CD4-positive, alpha-beta memory T cell (primary cell): ENCODE data around the gene KLK5. TPM values are rescaled to one million over a fixed set of nuclear protein-coding genes. Genes with fewer than 3 reads are reported as not detected.
A peak's percentile ranks its signal among the peaks of the same experiment; 100 is the strongest.

ENCODE experiments used
- CTCF ChIA-PET: fragments of 350-600 bp; sonication (Branson Sonifier 250); formaldehyde crosslinking; loops from one replicate; lab custom pipeline; 2021; ENCODE audit warnings: inconsistent platforms; ENCODE audit not compliant: partially characterized antibody; lab: Charles Lee
- POLR2A ChIA-PET: fragments of 350-600 bp; sonication (Branson Sonifier 250); formaldehyde crosslinking; loops from one replicate; lab custom pipeline; 2021; ENCODE audit not compliant: partially characterized antibody; lab: Charles Lee
- DNase-seq, 5 donors: peaks; one replicate each; pipeline versions ENCODE4 v3.0.0 to v3.0.0-alpha.2; 2020 to 2022; ENCODE audit warnings: mixed read lengths in 1 of 5
- H3K27ac ChIP-seq: one replicate; pipeline ENCODE4 v1.7.0; 2013; ENCODE audit warnings: low read depth, low read length
- H3K27me3 ChIP-seq: 2 replicates; pipeline ENCODE4 v1.7.0; 2013; ENCODE audit warnings: mild to moderate bottlenecking, low read length, moderate library complexity; ENCODE audit not compliant: insufficient read depth
- H3K36me3 ChIP-seq: 2 replicates; pipeline ENCODE4 v1.7.0; 2013; ENCODE audit warnings: mild to moderate bottlenecking, low read length, moderate library complexity; ENCODE audit not compliant: insufficient read depth
- H3K4me1 ChIP-seq: 2 replicates; pipeline ENCODE4 v1.7.0; 2013; ENCODE audit warnings: mild to moderate bottlenecking, low read length, moderate library complexity; ENCODE audit not compliant: insufficient read depth
- H3K4me3 ChIP-seq, 2 donors: one replicate each; pipeline ENCODE4 v1.7.0; 2013; ENCODE audit warnings: low read length in 2 of 2, mild to moderate bottlenecking in 1 of 2
- H3K9me3 ChIP-seq, 2 donors: one replicate each; pipeline ENCODE4 v1.7.0; 2013; ENCODE audit warnings: low read length in 2 of 2, control low read depth in 1 of 2; ENCODE audit not compliant: control insufficient read depth in 1 of 2
- H3K27ac Mint-ChIP-seq, 7 donors: one replicate each; pipeline ENCODE4 v1.8.0; 2020 to 2021; ENCODE audit warnings: mixed read lengths in 7 of 7, mild to moderate bottlenecking in 6 of 7, inconsistent platforms in 3 of 7, moderate library complexity in 3 of 7
- H3K27me3 Mint-ChIP-seq, 2 donors: one replicate each; pipeline ENCODE4 v1.8.0; 2020 to 2021; ENCODE audit warnings: mixed read lengths in 2 of 2
- H3K36me3 Mint-ChIP-seq, 2 donors: one replicate each; pipeline ENCODE4 v1.8.0; 2020 to 2021; ENCODE audit warnings: mixed read lengths in 2 of 2, inconsistent platforms in 1 of 2, mild to moderate bottlenecking in 1 of 2
- H3K4me1 Mint-ChIP-seq, 4 donors: one replicate each; pipeline ENCODE4 v1.8.0; 2020 to 2021; ENCODE audit warnings: mixed read lengths in 4 of 4, mild to moderate bottlenecking in 1 of 4
- H3K4me3 Mint-ChIP-seq, 8 donors: one replicate each; pipeline ENCODE4 v1.8.0; 2020 to 2021; ENCODE audit warnings: mixed read lengths in 8 of 8, mild to moderate bottlenecking in 7 of 8, moderate library complexity in 6 of 8, inconsistent platforms in 3 of 8
- H3K9me3 Mint-ChIP-seq, 8 donors: one replicate each; pipeline ENCODE4 v1.8.0; 2020 to 2021; ENCODE audit warnings: mixed read lengths in 8 of 8, mild to moderate bottlenecking in 5 of 8, inconsistent platforms in 3 of 8, moderate library complexity in 1 of 8
- intact Hi-C: fragments of 100-400 bp; cut with micrococcal nuclease; formaldehyde crosslinking; loops from one replicate; pipeline ENCODE4 v1.15.1; 2023
- polyA plus RNA-seq, 2 donors: library from polyadenylated mRNA; unstranded; fragments of 300-500 nt; fragmentation: Illumina TruSeq; gene quantifications; one replicate each; pipeline ENCODE4 v1.2.3, GENCODE V29; 2021
- total RNA-seq, 2 experiments: library from RNA; stranded (reverse); gene quantifications; one replicate each; pipeline ENCODE4 v1.2.3, GENCODE V29; 2021

Gene KLK5
- total and polyA plus RNA-seq, 4 experiments from 2014 or later, result not detected

DNA sequence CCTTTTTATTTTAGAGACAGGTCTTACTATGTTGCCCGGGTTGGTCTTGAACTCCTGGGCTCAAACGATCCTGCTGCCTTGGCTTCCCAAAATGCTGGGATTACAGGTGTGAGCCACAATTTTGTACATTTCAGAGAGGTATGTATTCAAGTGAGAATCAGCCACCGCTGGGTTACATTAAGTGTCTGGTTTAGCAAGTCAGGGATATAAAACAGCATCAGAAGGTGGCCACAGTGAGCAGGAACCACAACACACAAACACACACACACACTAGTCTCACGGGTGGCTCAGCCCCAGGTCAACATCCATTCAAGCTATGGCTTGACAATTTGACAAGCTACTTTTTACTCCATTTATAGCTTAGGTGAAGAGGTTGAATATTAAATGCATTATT lies 20.2 kb downstream of the KLK5 start:
- no peak overlapping the region for H3K27ac ChIP-seq
- no peak overlapping the region for H3K4me3 ChIP-seq
- no peak for DNase-seq
- H3K27ac Mint-ChIP-seq, result peak overlapping the region in 1 of 7 donors; percentile 60
- ChIA-PET POLR2A (no interaction called here), CTCF (interaction anchor here (0.5 kb wide), 1 partner anchor 9 kb away, joined by 3 read pairs; no protein-coding TSS in a partner anchor)
- no peaks in the 10 kb centered on the region for H3K36me3 ChIP-seq
- H3K27me3 ChIP-seq, result no peaks in the 10 kb centered on the region
- H3K4me3 Mint-ChIP-seq, result no peak overlapping the region
- peaks cover 22 to 26% of the 10 kb centered on the region in 2 donors for H3K27me3 Mint-ChIP-seq
- no peaks in the 10 kb centered on the region for H3K36me3 Mint-ChIP-seq
- H3K4me1 Mint-ChIP-seq, result peaks cover 0 to 4% (median 3%) of the 10 kb centered on the region in 4 donors
- intact Hi-C loops, result no loop called here
- H3K4me1 ChIP-seq, result no peaks in the 10 kb centered on the region
- no peaks in the 10 kb centered on the region for H3K9me3 ChIP-seq
- H3K9me3 Mint-ChIP-seq, result no peaks in the 10 kb centered on the region

- H3K27ac Mint-ChIP-seq, result no peak overlapping the region
- H3K9me3 Mint-ChIP-seq, result no peaks in the 10 kb centered on the region
- CTCF ChIA-PET, result no interaction called here
- no peak overlapping the region for H3K4me3 Mint-ChIP-seq
- peaks cover 0 to 4% (median 3%) of the 10 kb centered on the region in 4 donors for H3K4me1 Mint-ChIP-seq
- no peaks in the 10 kb centered on the region for H3K36me3 Mint-ChIP-seq
- peaks cover 24 to 27% of the 10 kb centered on the region in 2 donors for H3K27me3 Mint-ChIP-seq
- intact Hi-C loops, result no loop called here
- Histone ChIP-seq H3K27ac (no peak overlapping the region), H3K27me3 (no peaks in the 10 kb centered on the region), H3K9me3 (no peaks in the 10 kb centered on the region), H3K36me3 (no peaks in the 10 kb centered on the region), H3K4me3 (no peak overlapping the region), H3K4me1 (no peaks in the 10 kb centered on the region)
- POLR2A ChIA-PET, result no interaction called here
- DNase-seq, result no peak
These were observed 20.7 kb downstream of the KLK5 start for GRCh38 chr19:50932018-50932689.

- no peak for DNase-seq
- H3K4me3 ChIP-seq, result no peak overlapping the region
- no peaks in the 10 kb centered on the region for H3K4me1 ChIP-seq
- H3K36me3 ChIP-seq, result no peaks in the 10 kb centered on the region
- no peaks in the 10 kb centered on the region for H3K36me3 Mint-ChIP-seq
- ChIA-PET CTCF (interaction anchor here (0.6 to 1.1 kb wide), 2 partner anchors 7 to 9 kb away, joined by 3 to 5 read pairs; no protein-coding TSS in a partner anchor), POLR2A (no interaction called here)
- H3K27me3 ChIP-seq, result no peaks in the 10 kb centered on the region
- no peak overlapping the region for H3K27ac Mint-ChIP-seq
- peaks cover 0 to 4% (median 3%) of the 10 kb centered on the region in 4 donors for H3K4me1 Mint-ChIP-seq
- intact Hi-C loops, result no loop called here
- no peak overlapping the region for H3K27ac ChIP-seq
- no peaks in the 10 kb centered on the region for H3K9me3 ChIP-seq
- no peak overlapping the region for H3K4me3 Mint-ChIP-seq
- peaks cover 28 to 29% of the 10 kb centered on the region in 2 donors for H3K27me3 Mint-ChIP-seq
- no peaks in the 10 kb centered on the region for H3K9me3 Mint-ChIP-seq
These were observed 21.8 kb downstream of the KLK5 start for GRCh38 chr19:50931023-50931422.

DNA sequence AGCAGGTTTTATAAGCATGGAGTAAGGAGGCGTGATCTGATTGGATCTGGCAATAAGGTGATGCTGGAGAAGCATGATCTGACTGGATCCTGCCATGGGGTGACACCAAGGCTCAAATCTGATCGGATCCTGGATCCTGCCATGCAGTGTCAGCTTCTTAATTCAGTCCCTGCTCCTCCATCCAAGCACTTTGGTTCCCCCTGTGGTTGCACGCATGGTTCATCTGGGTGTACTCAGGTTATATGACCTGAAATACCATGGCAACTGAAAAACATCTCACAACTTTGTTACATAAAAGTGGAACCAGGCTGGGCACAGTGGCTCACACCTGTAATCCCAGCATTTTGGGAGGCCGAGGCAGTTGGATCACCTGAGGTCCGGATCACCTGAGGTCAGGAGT lies 24.0 kb downstream of the KLK5 start:
- no peak overlapping the region for H3K4me3 Mint-ChIP-seq
- intact Hi-C loops, result loop anchor here (10.0 kb wide), 1 partner anchor 166 kb away; no protein-coding TSS in a partner anchor
- H3K27me3 Mint-ChIP-seq, result peaks cover 28 to 31% of the 10 kb centered on the region in 2 donors
- H3K9me3 Mint-ChIP-seq, result no peaks in the 10 kb centered on the region
- POLR2A ChIA-PET, result no interaction called here
- Histone ChIP-seq H3K27ac (no peak overlapping the region), H3K27me3 (no peaks in the 10 kb centered on the region), H3K9me3 (no peaks in the 10 kb centered on the region), H3K36me3 (no peaks in the 10 kb centered on the region), H3K4me3 (no peak overlapping the region), H3K4me1 (no peaks in the 10 kb centered on the region)
- peaks cover 0 to 4% (median 3%) of the 10 kb centered on the region in 4 donors for H3K4me1 Mint-ChIP-seq
- DNase-seq, result no peak
- CTCF ChIA-PET, result no interaction called here
- H3K36me3 Mint-ChIP-seq, result no peaks in the 10 kb centered on the region
- no peak overlapping the region for H3K27ac Mint-ChIP-seq

DNA sequence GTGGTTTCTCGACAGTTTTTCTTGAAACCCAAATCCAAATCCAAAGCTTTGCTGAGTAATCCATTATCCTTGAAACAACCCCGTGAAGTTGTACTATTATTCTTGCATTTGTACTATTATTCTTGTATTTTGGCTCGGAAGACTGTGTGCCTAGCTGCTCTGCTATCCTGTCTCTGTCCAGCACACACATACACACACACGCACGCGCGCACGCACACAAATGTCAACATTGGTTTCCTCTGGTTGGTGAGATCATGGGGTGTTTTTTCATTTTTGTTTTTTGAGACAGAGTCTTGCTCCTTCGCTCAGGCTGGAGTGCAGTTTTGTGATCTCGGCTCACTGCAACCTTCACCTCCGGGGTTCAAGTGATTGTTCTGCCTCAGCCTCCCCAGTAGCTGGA lies 26.7 kb downstream of the KLK5 start:
- Mint-ChIP-seq H3K27me3 (peaks cover 31% of the 10 kb centered on the region in 2 donors), H3K4me3 (no peak overlapping the region), H3K4me1 (peaks cover 7 to 13% (median 9%) of the 10 kb centered on the region in 4 donors), H3K36me3 (no peaks in the 10 kb centered on the region), H3K9me3 (no peaks in the 10 kb centered on the region), H3K27ac (no peak overlapping the region)
- CTCF ChIA-PET, result interaction anchor here (0.8 to 4.9 kb wide), 3 partner anchors 9 to 21 kb away, joined by 3 to 23 read pairs (median 3); no protein-coding TSS in a partner anchor
- Histone ChIP-seq H3K9me3 (no peaks in the 10 kb centered on the region), H3K4me1 (peaks cover 5% of the 10 kb centered on the region), H3K4me3 (no peak overlapping the region), H3K27me3 (no peaks in the 10 kb centered on the region), H3K27ac (no peak overlapping the region), H3K36me3 (no peaks in the 10 kb centered on the region)
- POLR2A ChIA-PET, result no interaction called here
- intact Hi-C loops, result loop anchor here (10.0 kb wide), 1 partner anchor 169 kb away; no protein-coding TSS in a partner anchor
- DNase-seq, result no peak

GRCh38 chr19:50925734-50926133 lies 27.1 kb downstream of the KLK5 start:
- Mint-ChIP-seq H3K9me3 (no peaks in the 10 kb centered on the region), H3K4me1 (peaks cover 7 to 13% (median 9%) of the 10 kb centered on the region in 4 donors), H3K27ac (no peak overlapping the region), H3K36me3 (no peaks in the 10 kb centered on the region), H3K4me3 (no peak overlapping the region), H3K27me3 (peaks cover 28 to 33% of the 10 kb centered on the region in 2 donors)
- DNase-seq, result no peak
- intact Hi-C loops, result loop anchor here (10.0 kb wide), 1 partner anchor 169 kb away; no protein-coding TSS in a partner anchor
- CTCF ChIA-PET, result interaction anchor here (0.8 to 4.9 kb wide), 3 partner anchors 9 to 21 kb away, joined by 3 to 23 read pairs (median 3); no protein-coding TSS in a partner anchor
- H3K4me3 ChIP-seq, result no peak overlapping the region
- H3K9me3 ChIP-seq, result no peaks in the 10 kb centered on the region
- H3K36me3 ChIP-seq, result no peaks in the 10 kb centered on the region
- POLR2A ChIA-PET, result no interaction called here
- no peaks in the 10 kb centered on the region for H3K27me3 ChIP-seq
- no peak overlapping the region for H3K27ac ChIP-seq
- peaks cover 5% of the 10 kb centered on the region for H3K4me1 ChIP-seq

DNA sequence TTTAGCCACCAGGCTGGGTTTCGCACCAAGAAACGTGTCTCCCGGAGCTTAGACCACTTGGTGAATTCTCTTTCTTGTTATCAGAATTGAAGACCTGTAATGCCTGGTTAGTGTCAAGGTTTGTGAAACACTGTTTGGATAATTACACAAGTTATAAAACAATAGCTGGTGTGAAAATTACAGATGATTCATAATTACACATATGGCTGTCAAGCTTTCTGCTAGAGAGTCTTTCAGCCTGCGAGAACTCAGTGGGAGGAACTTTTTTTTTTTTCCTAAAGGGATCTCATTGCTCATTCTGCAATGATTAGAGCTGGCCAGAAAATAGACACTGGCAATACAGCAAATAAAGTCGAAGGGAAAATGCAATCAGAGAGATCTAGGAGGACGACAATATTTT lies 28.3 kb downstream of the KLK5 start:
- POLR2A ChIA-PET, result no interaction called here
- no peaks in the 10 kb centered on the region for H3K9me3 ChIP-seq
- CTCF ChIA-PET, result interaction anchor here (1.8 to 4.9 kb wide), 2 partner anchors 10 to 19 kb away, joined by 5 to 23 read pairs; no protein-coding TSS in a partner anchor

More for the DNA sequence above, 28.3 kb downstream of the KLK5 start:
- H3K4me1 ChIP-seq, result peaks cover 5% of the 10 kb centered on the region
- Mint-ChIP-seq H3K36me3 (no peaks in the 10 kb centered on the region), H3K9me3 (peaks cover 0 to 2% (median 0%) of the 10 kb centered on the region in 8 donors), H3K27ac (no peak overlapping the region), H3K4me3 (no peak overlapping the region), H3K4me1 (peaks cover 4 to 10% (median 7%) of the 10 kb centered on the region in 4 donors), H3K27me3 (peaks cover 29 to 34% of the 10 kb centered on the region in 2 donors)
- no peak overlapping the region for H3K27ac ChIP-seq
- DNase-seq, result no peak
- no peaks in the 10 kb centered on the region for H3K36me3 ChIP-seq
- intact Hi-C loops, result loop anchor here (5.0 to 10.0 kb wide), 2 partner anchors 170 to 217 kb away; no protein-coding TSS in a partner anchor
- no peaks in the 10 kb centered on the region for H3K27me3 ChIP-seq
- H3K4me3 ChIP-seq, result no peak overlapping the region
